Activated CD8-positive, alpha-beta T cell treated with anti-CD3 and anti-CD28 coated beads, Interleukin-2, amount 10 ng/mL, durations not matched to agents 7 days and 5 days (primary cell): ENCODE results near the gene HOXB5. TPM values are rescaled to one million over a fixed set of nuclear protein-coding genes. Genes with fewer than 3 reads are reported as not detected.

Source experiments
- microRNA-seq: library from miRNA; unstranded; fragments of <30 nt; microRNA quantifications from one replicate; pipeline ENCODE4 v1.2.0, GENCODE V29; 2022
- total RNA-seq, 2 experiments: library from RNA; stranded (reverse); gene quantifications; one replicate each; pipeline ENCODE4 v1.2.3, GENCODE V29; 2021

HOXB5 gene
- total RNA-seq, 2 experiments from 2014 or later, result not detected

Small RNAs within 50 kb of the gene (microRNA-seq; reads per million reads assigned to microRNA genes)
- not detected for gene MIR196A1

Other genes with a start within 250 kb of the HOXB5 start
- 10 to 100 TPM; 93.8 to 94.1 TPM for gene SKAP1, start 163.6 kb downstream of the HOXB5 start, total RNA-seq
- gene HOXB1, start 62.8 kb downstream of the HOXB5 start, total RNA-seq, result not detected
- gene HOXB2, start 48.7 kb downstream of the HOXB5 start, total RNA-seq, result 10 to 100 TPM; 15.7 to 17.7 TPM
- gene HOXB4, start 15.4 kb downstream of the HOXB5 start, total RNA-seq, result 1 to 10 TPM; 5.7 to 6.1 TPM
- gene HOXB3, start 3.5 kb downstream of the HOXB5 start, total RNA-seq, result 10 to 100 TPM in 1 of 2 experiments, 1 to 10 TPM in 1; 8.2 to 10.3 TPM
- gene HOXB6, start 11.2 kb upstream of the HOXB5 start, total RNA-seq, result not detected
- gene HOXB7, start 17.2 kb upstream of the HOXB5 start, total RNA-seq, result under 1 TPM; 0.87 to 0.91 TPM
- gene HOXB8, start 21.5 kb upstream of the HOXB5 start, total RNA-seq, result not detected
- gene HOXB9, start 32.6 kb upstream of the HOXB5 start, total RNA-seq, result under 1 TPM; 0.37 to 0.65 TPM
- gene PRAC1, start 128.7 kb upstream of the HOXB5 start, total RNA-seq, result not detected
- gene PRAC2, start 129.4 kb upstream of the HOXB5 start, total RNA-seq, result not detected
- gene HOXB13, start 135.0 kb upstream of the HOXB5 start, total RNA-seq, result not detected
- not detected for gene TTLL6, start 223.4 kb upstream of the HOXB5 start, total RNA-seq
- 100 to 1,000 TPM; 152 to 167 TPM for gene CALCOCO2, start 237.3 kb upstream of the HOXB5 start, total RNA-seq